CD4-positive, alpha-beta T cell treated with Interleukin-2 at 100 ng/mL for 4 hours (primary cell): ENCODE measurements around the gene NEO1.

Experiments
- DNase-seq: peaks from one replicate; pipeline ENCODE4 v3.0.0-alpha.2; 2020; ENCODE audit warnings: low spot score

The NEO1 gene, protein sequence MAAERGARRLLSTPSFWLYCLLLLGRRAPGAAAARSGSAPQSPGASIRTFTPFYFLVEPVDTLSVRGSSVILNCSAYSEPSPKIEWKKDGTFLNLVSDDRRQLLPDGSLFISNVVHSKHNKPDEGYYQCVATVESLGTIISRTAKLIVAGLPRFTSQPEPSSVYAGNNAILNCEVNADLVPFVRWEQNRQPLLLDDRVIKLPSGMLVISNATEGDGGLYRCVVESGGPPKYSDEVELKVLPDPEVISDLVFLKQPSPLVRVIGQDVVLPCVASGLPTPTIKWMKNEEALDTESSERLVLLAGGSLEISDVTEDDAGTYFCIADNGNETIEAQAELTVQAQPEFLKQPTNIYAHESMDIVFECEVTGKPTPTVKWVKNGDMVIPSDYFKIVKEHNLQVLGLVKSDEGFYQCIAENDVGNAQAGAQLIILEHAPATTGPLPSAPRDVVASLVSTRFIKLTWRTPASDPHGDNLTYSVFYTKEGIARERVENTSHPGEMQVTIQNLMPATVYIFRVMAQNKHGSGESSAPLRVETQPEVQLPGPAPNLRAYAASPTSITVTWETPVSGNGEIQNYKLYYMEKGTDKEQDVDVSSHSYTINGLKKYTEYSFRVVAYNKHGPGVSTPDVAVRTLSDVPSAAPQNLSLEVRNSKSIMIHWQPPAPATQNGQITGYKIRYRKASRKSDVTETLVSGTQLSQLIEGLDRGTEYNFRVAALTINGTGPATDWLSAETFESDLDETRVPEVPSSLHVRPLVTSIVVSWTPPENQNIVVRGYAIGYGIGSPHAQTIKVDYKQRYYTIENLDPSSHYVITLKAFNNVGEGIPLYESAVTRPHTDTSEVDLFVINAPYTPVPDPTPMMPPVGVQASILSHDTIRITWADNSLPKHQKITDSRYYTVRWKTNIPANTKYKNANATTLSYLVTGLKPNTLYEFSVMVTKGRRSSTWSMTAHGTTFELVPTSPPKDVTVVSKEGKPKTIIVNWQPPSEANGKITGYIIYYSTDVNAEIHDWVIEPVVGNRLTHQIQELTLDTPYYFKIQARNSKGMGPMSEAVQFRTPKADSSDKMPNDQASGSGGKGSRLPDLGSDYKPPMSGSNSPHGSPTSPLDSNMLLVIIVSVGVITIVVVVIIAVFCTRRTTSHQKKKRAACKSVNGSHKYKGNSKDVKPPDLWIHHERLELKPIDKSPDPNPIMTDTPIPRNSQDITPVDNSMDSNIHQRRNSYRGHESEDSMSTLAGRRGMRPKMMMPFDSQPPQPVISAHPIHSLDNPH (N-terminal part only)

DNA sequence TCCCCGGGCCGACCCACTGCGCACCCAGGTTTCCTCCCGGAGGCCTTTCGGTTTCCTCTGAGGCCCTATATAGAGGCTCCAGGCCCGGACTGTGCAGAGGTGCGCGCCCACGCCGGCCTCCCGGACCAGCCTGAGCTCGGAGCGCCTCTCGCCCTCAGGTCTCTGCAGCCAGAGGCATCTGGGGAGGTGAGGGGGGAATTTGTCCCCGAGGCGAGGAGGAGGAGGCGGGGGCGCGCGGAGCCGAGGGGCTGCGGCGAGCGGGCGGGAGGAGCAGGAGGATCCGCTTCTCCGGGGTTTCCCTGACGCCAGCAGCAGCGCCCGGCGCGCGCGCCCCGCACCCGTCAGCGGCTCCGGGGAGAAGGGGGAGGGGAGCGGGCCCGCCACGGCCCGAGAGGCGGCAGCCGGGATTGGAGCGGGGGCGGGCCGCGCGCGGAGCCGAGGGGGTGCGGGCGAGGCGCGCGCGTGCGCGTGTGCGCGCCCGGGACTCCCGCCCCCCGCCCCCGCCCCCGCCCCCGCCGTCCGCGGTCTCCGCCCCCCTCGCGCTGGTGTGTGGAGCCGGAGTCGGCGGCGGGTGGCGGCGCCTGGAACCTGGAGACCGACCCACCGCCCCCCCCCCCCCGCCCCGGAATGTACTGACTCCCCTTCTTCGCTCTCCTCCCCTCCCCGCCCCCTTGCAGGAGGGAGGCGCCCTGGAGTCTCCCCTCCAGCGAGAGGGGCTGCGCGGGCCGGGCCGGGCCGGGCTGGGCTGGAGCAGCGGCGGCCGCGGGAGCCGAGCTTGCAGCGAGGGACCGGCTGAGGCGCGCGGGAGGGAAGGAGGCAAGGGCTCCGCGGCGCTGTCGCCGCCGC is at the start of gene NEO1:
Gene NEO1 (plus strand): TSS at position 657 of the 846 bp plus-strand sequence. CDS start 213 bp downstream, outside the sequence.
- DNase-seq = peak; percentile 87

GRCh38 chr15:73004462-73004861 is 47.8 kb upstream of the NEO1 start:
- no peak for DNase-seq

DNA sequence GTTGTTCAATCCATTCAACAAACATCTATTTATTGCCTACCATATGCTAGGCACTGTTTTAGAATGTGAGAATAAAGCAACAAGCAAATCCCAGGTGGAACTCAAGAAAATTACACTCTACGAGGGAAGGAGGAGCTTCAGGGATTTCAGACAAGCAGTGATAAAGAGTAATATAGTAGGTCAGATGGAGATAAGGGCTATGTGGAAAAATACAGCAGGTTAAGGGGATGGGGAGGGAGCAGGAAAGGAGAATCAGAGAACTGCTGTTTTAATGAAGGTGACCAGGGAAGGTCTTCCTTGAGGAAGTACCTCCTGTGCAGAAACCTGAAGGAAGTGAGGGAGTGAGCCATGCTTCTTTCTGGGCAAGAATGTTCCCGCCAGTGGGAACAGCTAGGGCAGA is 47.2 kb upstream of the NEO1 start:
- DNase-seq = no peak

DNA sequence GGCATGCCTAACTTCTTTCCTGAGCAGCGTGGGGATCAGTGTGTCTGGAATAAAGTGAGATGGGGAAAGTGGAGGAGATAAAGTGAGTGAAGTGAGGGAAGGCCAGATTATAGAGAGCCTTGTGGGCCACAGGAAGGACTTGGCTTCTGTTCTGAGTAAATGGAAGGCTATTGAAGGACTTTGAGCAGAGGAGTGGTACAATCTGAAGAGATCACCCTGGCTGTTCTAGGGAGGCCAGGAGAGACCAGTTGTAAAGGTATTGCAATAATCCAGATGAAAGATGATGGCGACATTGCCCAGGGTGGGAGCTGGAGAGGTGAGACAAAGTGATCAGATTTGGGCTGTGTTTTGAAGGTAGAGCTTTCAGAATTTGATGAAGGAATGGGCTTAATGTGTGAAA is 46.8 kb upstream of the NEO1 start:
- no peak for DNase-seq

DNA sequence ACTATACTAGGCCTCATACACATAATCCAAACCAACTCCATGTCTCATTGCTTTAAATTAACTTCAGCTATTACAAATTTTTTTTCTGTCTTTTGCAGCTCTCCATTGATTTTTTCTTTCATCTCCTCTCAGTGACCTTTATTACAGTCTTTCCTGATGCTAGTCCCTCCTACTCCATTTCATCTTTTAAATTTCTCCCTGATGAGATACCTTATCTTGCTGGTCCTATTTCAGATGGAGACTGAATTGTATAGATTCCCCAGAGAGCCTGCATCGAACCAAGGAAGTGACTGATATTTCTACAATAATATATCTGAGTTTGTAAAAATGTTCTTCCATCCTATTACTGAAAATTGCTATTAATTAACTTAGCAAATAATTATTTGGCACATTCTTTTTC is 45.7 kb upstream of the NEO1 start:
- DNase-seq = no peak

DNA sequence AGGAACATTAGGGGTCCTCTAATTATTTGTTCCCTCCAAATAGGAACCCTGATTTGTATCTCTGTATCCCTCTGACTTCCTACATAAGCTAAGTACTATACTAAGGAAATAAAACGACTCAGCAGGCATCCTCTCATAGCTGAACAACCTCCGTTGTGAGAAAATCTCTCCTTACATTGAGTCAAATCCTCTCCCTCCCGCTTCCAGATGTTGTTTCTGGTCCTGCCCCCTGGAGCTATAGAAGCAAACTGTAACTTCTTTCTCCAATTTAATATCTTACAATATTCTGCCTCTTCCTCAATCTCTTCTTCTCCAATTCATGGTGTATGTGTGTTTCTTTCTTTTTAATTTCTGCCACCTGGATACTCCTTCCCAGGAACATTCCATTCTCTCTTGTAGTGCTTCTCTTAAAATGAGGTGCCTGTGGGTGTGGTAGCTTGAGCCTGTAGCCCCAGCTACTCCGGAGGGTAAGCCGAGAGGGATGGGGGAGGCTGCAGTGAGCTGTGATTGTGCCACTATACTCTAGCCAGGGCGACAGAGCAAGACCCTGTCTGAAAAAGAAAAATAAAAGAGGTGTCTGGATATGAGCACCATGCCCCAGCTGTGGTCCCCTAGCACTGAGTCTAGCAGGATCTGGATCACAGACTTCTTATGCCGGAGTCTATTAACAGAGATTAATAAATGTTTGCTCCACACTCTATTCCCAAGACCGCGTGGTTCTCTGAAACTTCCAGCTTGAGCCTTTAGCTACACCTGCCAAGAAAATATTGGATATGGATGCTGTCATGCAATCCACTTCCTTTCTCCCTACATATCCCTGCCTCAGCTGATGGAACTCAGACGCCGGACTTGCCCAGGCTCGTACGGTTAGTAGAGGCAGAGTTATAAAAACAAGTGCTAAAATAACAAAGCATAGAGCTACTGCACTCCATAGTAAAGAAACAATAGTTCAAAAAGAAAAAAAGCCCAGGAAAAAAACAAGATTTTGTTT is 42.9 kb upstream of the NEO1 start:
- no peak for DNase-seq

DNA sequence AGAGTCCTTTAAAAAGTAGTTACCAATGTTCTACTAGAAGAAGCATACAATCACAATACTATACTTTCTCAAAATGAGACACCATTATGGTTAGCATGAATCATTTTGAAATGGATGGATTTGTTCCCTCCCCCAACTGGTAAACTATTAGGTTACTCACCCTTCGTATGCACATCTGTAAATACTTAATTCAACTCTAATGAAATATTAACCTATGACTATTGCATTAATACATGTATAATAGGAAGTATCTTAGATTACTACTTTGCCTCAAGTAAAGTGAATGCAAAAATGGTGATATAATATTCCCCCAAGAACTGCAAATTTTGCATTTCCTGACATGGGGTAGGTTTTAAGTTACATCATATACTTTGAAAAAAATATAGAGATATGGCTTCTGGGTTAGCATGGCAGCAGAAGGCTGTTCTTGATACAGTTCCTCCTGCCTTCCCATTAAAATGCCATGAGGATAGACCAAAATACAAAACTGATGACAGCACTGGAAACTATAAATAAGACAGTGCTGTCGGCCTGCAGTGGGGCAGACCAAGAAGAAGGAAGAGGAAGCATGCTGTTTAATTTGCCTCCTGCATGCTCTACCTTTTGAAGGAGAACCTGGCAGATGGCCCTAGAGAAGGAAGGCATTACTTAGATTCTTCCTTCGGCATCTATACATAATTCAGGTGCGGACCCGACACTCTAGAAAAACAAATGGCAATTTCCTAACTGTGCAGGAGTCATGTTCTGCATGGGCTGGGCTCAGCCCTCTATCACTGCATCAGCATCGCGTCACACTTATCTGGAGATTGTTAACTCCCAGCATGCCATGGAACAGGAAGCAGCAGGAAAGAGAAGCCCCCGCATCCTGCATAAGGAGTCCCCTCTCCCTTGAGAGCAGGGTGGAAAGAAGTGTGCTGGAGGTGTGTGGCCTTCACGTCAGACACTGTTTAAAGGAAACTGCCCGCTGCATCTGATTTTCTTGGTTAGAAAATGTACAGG is 41.8 kb upstream of the NEO1 start:
- no peak for DNase-seq

DNA sequence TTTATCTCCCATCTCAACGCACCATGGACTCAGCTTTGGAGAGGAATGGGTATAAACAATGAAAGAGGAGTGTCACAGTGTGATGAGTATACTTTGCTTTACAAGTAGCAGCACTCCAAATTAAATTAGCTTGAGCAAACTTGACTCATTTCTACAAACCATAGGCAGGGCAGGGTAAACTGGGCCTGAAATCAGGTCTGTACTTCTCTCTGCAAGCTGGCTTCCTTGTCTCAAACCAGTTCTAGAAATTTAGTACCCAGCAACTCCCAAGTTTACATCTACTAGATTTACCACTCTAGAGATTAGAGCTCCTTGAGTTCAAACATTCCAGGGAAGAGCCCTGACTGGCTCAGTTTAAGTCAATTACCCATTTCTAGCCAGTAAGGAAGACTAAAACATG is 37.4 kb upstream of the NEO1 start:
- DNase-seq = no peak

DNA sequence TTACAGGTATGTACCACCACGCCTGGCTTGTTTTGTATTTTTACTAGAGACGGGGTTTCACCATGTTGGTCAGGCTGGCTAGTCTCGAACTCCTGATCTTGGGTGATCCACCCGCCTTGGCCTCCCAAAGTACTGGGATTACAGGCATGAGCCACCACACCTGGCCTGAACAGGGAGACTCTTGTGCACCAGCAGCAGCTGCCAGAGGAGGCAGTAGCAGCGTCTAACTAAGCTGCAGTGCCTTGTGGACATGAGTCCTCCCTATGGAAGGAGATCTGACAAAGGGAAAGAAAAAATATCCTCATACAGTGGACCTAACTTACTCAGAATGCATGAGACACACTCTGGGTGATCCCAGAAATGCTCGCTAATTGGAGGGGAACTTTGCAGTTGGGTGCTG is 36.8 kb upstream of the NEO1 start:
- DNase-seq = no peak

GRCh38 chr15:73017987-73018386 is 34.3 kb upstream of the NEO1 start:
- DNase-seq = no peak

GRCh38 chr15:73019154-73019553 is 33.1 kb upstream of the NEO1 start:
- DNase-seq = no peak

DNA sequence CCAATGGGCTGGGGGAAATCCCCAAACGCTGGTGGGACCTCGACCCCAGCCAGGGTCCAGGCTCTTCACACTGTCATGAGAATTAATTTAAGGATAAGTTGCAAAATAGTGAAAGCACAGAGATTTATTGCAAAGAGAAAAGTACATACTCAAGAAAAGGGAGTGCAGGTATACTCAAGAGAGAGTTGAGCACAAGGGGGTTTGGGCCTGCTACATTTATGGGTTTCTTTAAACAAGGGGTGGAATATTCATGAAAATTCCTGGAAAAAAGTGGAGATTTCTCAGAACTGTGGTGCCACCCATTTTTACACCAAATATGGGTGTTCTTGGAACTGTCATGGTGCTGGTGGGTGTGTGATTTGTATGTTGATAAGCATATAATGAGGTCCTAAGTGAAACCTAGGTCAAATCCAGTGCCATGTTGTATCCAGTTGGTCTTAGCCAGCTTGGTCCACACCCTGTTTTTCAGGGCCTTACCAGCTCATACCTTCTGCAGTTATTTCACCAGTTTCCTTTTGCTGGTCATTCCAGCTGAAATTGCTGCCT is 32.6 kb upstream of the NEO1 start:
- no peak for DNase-seq

GRCh38 chr15:73021139-73021621 is 31.1 kb upstream of the NEO1 start:
- DNase-seq = no peak

- no peak for DNase-seq
These were observed 30.1 kb upstream of the NEO1 start for GRCh38 chr15:73022161-73022560.

DNA sequence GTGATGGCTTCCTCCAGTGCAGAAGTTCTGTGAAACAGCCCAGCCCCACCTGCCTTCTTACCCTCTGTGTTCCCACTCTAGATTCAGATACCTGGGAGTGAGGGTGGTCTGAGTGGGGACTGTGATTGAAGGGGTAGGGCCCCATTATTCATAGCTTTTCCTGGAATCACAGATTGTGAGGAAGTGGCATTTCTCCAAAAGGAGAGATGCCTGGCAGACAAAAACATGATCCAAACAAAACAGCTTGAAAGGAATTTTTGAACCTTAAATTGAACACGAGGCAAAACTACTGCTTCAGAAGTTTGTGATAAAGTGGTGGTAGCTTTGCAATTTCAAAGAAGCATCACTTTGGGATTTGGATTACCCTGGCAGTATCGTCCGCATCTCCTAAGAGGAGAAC is 29.2 kb upstream of the NEO1 start:
- no peak for DNase-seq

DNA sequence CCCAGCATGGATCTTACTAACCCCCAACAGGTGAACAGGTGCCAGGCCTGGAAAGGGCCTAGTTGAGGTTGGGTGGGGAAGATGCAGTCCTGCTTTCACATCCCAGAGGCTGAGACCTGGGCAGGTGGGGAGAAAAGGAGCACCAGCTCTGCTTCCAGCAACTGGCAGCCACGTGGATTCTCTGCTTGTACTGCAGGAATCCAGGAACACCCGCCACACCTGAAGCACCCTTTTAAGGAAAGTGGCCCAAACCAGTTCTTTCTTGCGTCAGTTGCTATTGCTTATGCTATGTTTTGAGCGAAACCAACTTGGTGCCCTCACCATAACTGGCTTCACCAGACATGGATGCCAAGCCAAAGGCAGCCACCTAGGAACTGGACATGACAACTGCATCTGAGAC is 28.1 kb upstream of the NEO1 start:
- DNase-seq = no peak

GRCh38 chr15:73026511-73027054 is 25.7 kb upstream of the NEO1 start:
- no peak for DNase-seq

DNA sequence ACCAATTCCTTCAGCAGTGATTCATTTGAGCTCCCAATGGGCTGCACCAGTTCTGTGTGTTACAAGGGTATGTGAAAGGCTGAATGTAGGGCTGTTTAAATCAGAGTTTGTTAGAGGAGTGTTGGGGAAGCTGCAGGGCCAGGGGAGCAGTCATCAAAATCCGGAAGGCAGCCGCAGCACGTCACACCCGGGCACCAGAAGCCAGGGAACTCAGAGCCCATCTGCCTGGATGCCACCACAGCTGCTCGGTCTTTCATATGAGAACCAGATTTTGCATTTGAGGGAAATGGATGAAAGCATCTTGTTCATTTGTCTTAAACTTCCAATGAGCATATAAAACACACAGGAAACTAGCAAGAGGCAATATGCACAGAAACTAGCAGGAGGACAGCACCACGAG is 24.2 kb upstream of the NEO1 start:
- no peak for DNase-seq
